H1 (cell line): ENCODE results near the gene ANAPC2. TPM values are rescaled to one million over a fixed set of nuclear protein-coding genes. Genes with fewer than 3 reads are reported as not detected.
A peak's percentile ranks its signal among the peaks of the same experiment; 100 is the strongest.

Experiments used
- ASH2L ChIP-seq: fragments of 200-600, 300-600 bp; sonication (generic); IDR thresholded peaks from one replicate; pipeline ENCODE4 v1.7.1; 2017; ENCODE audit warnings: low read length
- GABPA ChIP-seq: IDR thresholded peaks from 2 replicates; pipeline ENCODE4 v1.6.1; 2011; ENCODE audit warnings: mild to moderate bottlenecking, low read length, moderate library complexity, borderline replicate concordance; ENCODE audit not compliant: insufficient read depth
- polyA plus RNA-seq, 7 experiments: library from polyadenylated mRNA; depleted of rRNA in 3 of 7; stranded (reverse) in 5 of 7; unstranded in 2 of 7; fragments of >200 nt in 5 of 7; fragments of 200-250 nt in 2 of 7; gene quantifications; 1 replicate in 5 of 7; 2 replicates in 1 of 7; 4 replicates in 1 of 7; pipeline versions ENCODE4 v1.2.1 to v1.2.3, GENCODE V29; 2011 to 2013; ENCODE audit warnings: missing spikeins in 2 of 7, mixed read lengths in 2 of 7
- total RNA-seq: library from RNA; stranded (reverse); fragmentation: NEBNext Ultra II Directional; extraction: Animal tissue kit (Norgen Biotek cat#: 25700); gene quantifications from 2 replicates; pipeline ENCODE4 v1.2.1, GENCODE V29; 2021

The ANAPC2 gene
- total and polyA plus RNA-seq, 2 of the 8 experiments (the other 6 are each of a cell fraction or from before 2014, with no cell fraction given), result 30.2 to 37.7 TPM

- TF ChIP-seq GABPA (0 out of 2 replicates have a peak, but pooled peaks have one; percentile 18), ASH2L (peak; percentile 29)
Observed at GRCh38 chr9:137162505-137163364, 25.6 kb downstream of the ANAPC2 start (continued).
